NCI-H526 (cell line): ENCODE measurements around the gene POC5.
"Not testable (repeated sequence)": the region's sequence is repeated elsewhere in the genome, so short reads cannot be mapped to it uniquely, and the experiment has no call there.

ENCODE experiments used
- DNase-seq, 2 experiments: peaks; one replicate each; lab custom pipeline; 2025; lab: John Stamatoyannopoulos, UW

Gene POC5

GRCh38 chr5:75717082-75717922 lies at the start of gene POC5:
Gene POC5 (minus strand): TSS chr5:75717437. CDS start chr5:75712937, 4,500 bp downstream.
- peak; percentile 88 to 98 for DNase-seq

GRCh38 chr5:75758116-75758515 lies 40.9 kb upstream of the POC5 start:
- no peak for DNase-seq

GRCh38 chr5:75756981-75757380 lies 39.7 kb upstream of the POC5 start:
- no peak for DNase-seq

GRCh38 chr5:75756211-75756610 lies 39.0 kb upstream of the POC5 start:
- DNase-seq = no peak

- DNase-seq = no peak
Measured at GRCh38 chr5:75753182-75753581, 35.9 kb upstream of the POC5 start.

GRCh38 chr5:75744355-75744754 lies 27.1 kb upstream of the POC5 start:
- no peak for DNase-seq

GRCh38 chr5:75736273-75736672 lies 19.0 kb upstream of the POC5 start:
- DNase-seq = no peak

- DNase-seq = peak; percentile 12 to 27
Measured at GRCh38 chr5:75734913-75735789, 17.9 kb upstream of the POC5 start.

- no peak for DNase-seq
Measured at GRCh38 chr5:75733767-75734166, 16.5 kb upstream of the POC5 start.

GRCh38 chr5:75731515-75731914 lies 14.3 kb upstream of the POC5 start:
- not testable (repeated sequence) for DNase-seq

GRCh38 chr5:75729321-75729720 lies 12.1 kb upstream of the POC5 start:
- no peak for DNase-seq

GRCh38 chr5:75727931-75728330 lies 10.7 kb upstream of the POC5 start:
- DNase-seq = no peak

GRCh38 chr5:75726224-75726623 lies 9.0 kb upstream of the POC5 start:
- not testable (repeated sequence) for DNase-seq

- DNase-seq = no peak
Measured at GRCh38 chr5:75723378-75723777, 6.1 kb upstream of the POC5 start.

- DNase-seq = no peak
Measured at GRCh38 chr5:75721573-75721972, 4.3 kb upstream of the POC5 start.

GRCh38 chr5:75720882-75721281 lies 3.6 kb upstream of the POC5 start:
- no peak for DNase-seq

- peak in 1 of 2 experiments; percentile 30 for DNase-seq
Measured at GRCh38 chr5:75716715-75717081, 539 bp downstream of the POC5 start.

GRCh38 chr5:75712091-75712490 lies 5.1 kb downstream of the POC5 start:
- DNase-seq = no peak

GRCh38 chr5:75711151-75711550 lies 6.1 kb downstream of the POC5 start:
- no peak for DNase-seq

GRCh38 chr5:75710637-75711036 lies 6.6 kb downstream of the POC5 start:
- DNase-seq = no peak

GRCh38 chr5:75707911-75708509 lies 9.2 kb downstream of the POC5 start:
- no peak for DNase-seq

- DNase-seq = no peak
Measured at GRCh38 chr5:75706775-75707174, 10.5 kb downstream of the POC5 start.

GRCh38 chr5:75706016-75706415 lies 11.2 kb downstream of the POC5 start:
- DNase-seq = no peak
